Bronchial epithelial cell (primary cell): ENCODE measurements around the gene B3GAT3. TPM values are rescaled to one million over a fixed set of nuclear protein-coding genes. Genes with fewer than 3 reads are reported as not detected.
"Not testable (repeated sequence)": the region's sequence is repeated elsewhere in the genome, so short reads cannot be mapped to it uniquely, and the experiment has no call there.

ENCODE experiments used
- DNase-seq: peaks from one replicate; pipeline ENCODE4 v3.0.0-alpha.2; 2010; ENCODE audit warnings: low read depth
- FAIRE-seq: peaks from 2 replicates; lab custom pipeline; 2011; peaks lifted over from hg19 to GRCh38; lab: Jason Lieb, UNC
- H3K27me3 ChIP-seq: 2 replicates; pipeline ENCODE4 v1.5.1; 2011; ENCODE audit warnings: low read length; ENCODE audit not compliant: control insufficient read depth, insufficient read depth
- H3K36me3 ChIP-seq: 2 replicates; pipeline ENCODE4 v1.5.1; 2011; ENCODE audit warnings: low read length; ENCODE audit not compliant: control insufficient read depth, insufficient read depth
- H3K4me3 ChIP-seq: 2 replicates; pipeline ENCODE4 v1.5.1; 2011; ENCODE audit warnings: mild to moderate bottlenecking, low read depth, low read length, control low read depth
- total RNA-seq: library from RNA; depleted of rRNA; stranded (reverse); fragments of >200 nt; gene quantifications from 2 replicates; pipeline ENCODE4 v1.2.1, GENCODE V29; 2014
- TF ChIP-seq, protein P1 (sequence below): IDR thresholded peaks from 2 replicates; pipeline ENCODE4 v1.5.1; 2011; ENCODE audit warnings: mild to moderate bottlenecking, moderate library complexity, low read length, control low read depth, inconsistent platforms; ENCODE audit not compliant: insufficient read depth, severe bottlenecking

The B3GAT3 gene
- total RNA-seq, 1 donor from 2014 or later = 24.2 TPM

DNA sequence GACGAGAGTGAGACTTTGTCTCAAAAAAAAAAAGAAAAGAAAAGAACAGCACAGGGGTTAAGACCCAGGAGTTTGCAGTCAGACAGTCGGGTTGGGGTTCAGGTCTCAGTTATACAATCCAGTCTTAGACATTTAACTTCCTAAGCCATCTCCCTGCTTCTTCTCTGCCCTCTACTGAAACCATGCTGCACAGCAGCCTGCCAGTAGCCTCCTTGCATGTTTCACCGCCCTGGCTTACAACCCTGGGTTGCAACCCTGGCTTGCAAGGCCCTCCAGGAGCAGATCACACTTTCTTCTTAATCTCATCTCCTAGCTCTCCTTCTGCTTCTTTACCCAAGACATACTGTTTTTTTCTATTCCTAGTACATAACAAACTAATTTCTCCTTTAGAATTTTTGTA, 5.9 kb upstream of the B3GAT3 start:
- FAIRE-seq (no peak), DNase-seq (no peak)
- Histone ChIP-seq H3K4me3 (no peak overlapping the region), H3K27me3 (no peaks in the 10 kb centered on the region), H3K36me3 (peaks cover 50% of the 10 kb centered on the region)
- TF ChIP-seq, protein P1, sequence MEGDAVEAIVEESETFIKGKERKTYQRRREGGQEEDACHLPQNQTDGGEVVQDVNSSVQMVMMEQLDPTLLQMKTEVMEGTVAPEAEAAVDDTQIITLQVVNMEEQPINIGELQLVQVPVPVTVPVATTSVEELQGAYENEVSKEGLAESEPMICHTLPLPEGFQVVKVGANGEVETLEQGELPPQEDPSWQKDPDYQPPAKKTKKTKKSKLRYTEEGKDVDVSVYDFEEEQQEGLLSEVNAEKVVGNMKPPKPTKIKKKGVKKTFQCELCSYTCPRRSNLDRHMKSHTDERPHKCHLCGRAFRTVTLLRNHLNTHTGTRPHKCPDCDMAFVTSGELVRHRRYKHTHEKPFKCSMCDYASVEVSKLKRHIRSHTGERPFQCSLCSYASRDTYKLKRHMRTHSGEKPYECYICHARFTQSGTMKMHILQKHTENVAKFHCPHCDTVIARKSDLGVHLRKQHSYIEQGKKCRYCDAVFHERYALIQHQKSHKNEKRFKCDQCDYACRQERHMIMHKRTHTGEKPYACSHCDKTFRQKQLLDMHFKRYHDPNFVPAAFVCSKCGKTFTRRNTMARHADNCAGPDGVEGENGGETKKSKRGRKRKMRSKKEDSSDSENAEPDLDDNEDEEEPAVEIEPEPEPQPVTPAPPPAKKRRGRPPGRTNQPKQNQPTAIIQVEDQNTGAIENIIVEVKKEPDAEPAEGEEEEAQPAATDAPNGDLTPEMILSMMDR = peak; percentile 26

DNA sequence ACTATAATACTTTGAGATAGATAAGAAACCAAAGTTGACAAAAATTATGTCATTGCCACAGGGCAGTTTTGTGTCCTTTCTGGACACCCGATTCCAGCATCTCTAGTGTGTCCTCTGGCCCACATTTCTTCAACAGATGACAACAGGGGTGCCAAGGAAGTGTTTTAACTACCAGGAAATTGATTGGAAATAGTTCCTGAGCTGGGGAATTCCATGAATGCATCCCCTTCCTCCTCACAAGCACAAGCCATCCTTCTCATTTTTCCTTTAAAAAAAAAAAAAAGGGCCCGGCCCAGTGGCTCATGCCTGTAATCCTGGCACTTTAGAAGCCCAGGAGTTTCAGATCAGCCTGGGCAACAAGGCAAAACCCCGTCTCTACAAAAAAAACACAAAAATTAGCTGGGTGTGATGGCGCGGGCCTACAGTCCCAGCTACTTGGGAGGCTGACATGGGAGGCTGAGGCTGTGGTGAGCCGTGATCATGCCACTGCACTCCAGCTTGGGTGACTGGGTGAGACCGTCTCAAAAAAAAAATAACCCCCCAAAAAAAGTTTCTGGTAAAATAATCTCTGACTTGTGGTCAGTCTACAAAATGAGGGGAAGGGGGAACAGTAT, 797 bp upstream of the B3GAT3 start:
- peaks cover 16% of the 10 kb centered on the region for H3K36me3 ChIP-seq
- H3K4me3 ChIP-seq = peak overlapping the region; percentile 5
- TF ChIP-seq, protein P1 = no peak
- DNase-seq (no peak), FAIRE-seq (no peak)
- no peaks in the 10 kb centered on the region for H3K27me3 ChIP-seq

DNA sequence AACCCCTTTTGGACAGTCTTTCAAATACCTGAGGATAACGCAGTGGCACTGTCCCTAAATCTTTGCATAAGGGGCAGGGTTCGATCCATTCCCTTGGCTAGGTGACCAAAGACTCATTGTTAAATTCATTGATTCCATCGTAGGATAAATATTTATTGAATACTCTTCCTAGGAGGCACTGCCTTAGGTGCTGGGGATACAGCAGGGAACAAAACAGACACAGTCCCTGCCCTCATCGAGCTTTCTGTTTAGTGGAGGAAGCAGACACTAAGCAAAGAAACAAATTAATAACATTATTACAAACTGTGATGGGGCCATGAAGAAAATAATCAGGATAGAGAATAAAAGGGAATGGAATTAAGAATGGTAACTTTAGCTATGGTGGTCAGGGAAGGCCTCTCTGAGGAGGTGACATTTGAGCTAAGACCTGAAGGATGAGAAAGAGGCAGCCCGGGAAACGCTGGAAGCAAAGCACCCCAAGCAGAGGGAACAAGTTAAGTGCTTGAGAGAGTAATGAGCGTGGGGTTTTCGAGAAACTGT, 689 bp downstream of the B3GAT3 start:
- FAIRE-seq = no peak
- peaks cover 14% of the 10 kb centered on the region for H3K36me3 ChIP-seq
- no peaks in the 10 kb centered on the region for H3K27me3 ChIP-seq
- no peak for DNase-seq
- TF ChIP-seq, protein P1 = no peak
- H3K4me3 ChIP-seq = peak overlapping the region; percentile 68

DNA sequence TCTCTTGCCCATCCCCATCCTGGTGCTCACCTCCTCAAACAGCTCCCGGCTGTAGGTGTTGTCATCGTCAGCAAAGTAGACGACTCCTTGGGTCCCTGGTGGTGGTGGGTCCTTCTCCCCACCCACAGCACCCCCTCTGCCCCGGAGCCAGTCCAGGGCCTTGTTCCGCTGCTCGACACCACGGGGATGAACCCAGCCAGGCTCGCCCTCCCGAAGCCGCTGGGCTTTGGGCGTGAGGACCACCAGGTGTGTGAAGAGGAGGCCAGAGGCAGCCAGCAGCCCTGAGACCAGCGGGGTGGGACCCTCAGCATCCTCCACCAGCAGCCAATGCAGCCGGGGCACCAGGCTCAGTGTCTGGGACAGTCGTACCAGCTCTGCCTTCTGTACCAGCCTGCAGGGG, 4.8 kb downstream of the B3GAT3 start:
- not testable (repeated sequence) for H3K27me3 ChIP-seq, DNase-seq, FAIRE-seq, H3K36me3 ChIP-seq, H3K4me3 ChIP-seq

DNA sequence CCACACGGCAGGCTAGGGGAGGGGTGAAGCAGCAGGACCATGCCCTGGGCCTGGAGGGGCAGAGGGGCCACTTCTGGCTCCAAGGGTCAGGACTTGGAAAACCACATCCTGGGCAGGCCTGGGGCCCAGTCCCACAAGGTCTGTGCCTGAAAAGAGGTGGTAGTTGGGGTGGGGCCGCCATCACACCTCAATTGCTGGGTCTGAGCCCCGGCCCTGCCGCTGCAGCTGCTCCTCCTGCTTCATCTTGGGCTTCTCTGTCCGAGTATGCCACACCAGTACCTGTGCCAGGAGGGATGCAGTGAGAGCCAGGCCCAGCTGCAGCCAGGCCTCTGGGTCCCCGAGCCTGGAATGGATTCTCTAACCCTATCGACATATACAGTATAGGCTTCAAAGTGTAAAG, 6.3 kb downstream of the B3GAT3 start:
- Histone ChIP-seq H3K36me3 (peaks cover 8% of the 10 kb centered on the region), H3K27me3 (no peaks in the 10 kb centered on the region), H3K4me3 (no peak overlapping the region)
- TF ChIP-seq, protein P1 = no peak
- FAIRE-seq (no peak), DNase-seq (no peak)

DNA sequence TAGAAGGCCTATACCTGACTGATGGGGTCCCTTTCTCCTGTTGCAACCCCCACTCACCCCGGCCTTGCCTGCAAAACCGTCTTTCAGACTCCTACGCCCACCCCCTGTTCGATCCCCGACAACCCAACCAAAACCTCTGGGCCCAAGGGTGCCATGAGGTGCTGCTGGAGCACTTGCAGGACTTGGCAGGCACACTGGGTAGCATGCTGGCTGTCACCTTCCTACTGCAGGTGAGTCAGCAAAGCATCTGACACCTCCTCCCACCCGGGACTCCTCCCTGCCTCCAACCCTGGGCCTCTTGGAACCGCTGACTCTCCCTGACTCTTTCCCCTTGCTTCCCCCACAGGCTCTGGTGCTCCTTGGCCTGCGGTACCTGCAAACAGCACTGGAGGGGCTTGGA, 7.5 kb downstream of the B3GAT3 start:
- TF ChIP-seq, protein P1 = no peak
- FAIRE-seq = peak; percentile 84
- peak; percentile 73 for DNase-seq
- Histone ChIP-seq H3K36me3 (peaks cover 10% of the 10 kb centered on the region), H3K4me3 (no peak overlapping the region), H3K27me3 (no peaks in the 10 kb centered on the region)
